T-helper 9 cell (primary cell): ENCODE results near the gene GNRHR.
"Not testable (repeated sequence)": the region's sequence is repeated elsewhere in the genome, so short reads cannot be mapped to it uniquely, and the experiment has no call there.

Experiments
- DNase-seq: peaks from one replicate; pipeline ENCODE4 v3.0.0-alpha.2; 2020
- total RNA-seq, 2 donors: gene quantifications; one replicate each; lab custom pipeline; 2026; lab: John Stamatoyannopoulos, UW

The GNRHR gene
- 0 reads per million in 2 donors for total RNA-seq

- DNase-seq: no peak
Observed at GRCh38 chr4:67754288-67754687, at the start of gene GNRHR. TSS of gene GNRHR (minus strand) at chr4:67754388. CDS start at chr4:67754335, 53 bp downstream.

- no peak for DNase-seq
Observed at GRCh38 chr4:67796810-67797209, 42.6 kb upstream of the GNRHR start.

- DNase-seq: no peak
Observed at GRCh38 chr4:67790721-67791120, 36.5 kb upstream of the GNRHR start.

DNA sequence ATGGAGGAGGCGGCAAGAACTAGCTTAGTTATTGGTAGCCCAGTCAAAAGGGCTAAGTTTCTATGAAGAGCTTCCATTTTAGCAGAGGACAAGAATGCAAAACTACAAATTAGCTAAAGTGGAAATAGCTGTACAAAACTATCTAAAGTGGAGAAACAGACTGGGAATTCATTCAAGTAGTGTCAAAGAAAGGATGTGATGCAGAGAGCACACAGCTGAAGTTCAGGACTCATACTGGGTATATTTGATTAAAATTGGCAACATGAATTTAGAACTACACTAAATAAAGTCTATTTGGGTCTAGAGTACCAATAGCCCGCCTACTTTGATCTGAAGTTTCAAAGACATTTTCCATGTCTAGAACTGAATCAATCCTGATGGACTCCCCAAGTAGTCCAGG is 33.1 kb upstream of the GNRHR start:
- DNase-seq: no peak

- no peak for DNase-seq
Observed at GRCh38 chr4:67785528-67785927, 31.3 kb upstream of the GNRHR start.

GRCh38 chr4:67779631-67780030 is 25.4 kb upstream of the GNRHR start:
- DNase-seq: no peak

DNA sequence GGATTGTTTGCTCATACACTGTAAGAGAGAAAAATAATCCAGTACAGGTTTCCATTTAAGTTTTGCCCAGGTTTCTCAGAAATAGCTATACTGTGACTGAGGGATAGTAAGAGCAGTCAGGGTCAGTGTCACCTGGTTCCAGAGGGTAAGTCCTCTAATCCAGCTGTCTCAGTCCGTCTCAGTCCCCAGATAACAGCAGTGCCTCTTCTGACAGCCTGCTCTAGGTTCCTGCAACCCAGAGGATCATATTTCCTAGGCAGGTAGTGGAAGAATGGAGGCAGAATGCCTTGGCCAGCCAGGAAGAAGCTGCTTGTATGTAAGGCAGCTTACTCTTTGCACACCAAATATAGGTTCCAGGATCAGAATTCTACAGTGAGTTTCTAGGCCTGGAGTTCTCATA is 22.6 kb upstream of the GNRHR start:
- no peak for DNase-seq

- no peak for DNase-seq
Observed at GRCh38 chr4:67770422-67770821, 16.2 kb upstream of the GNRHR start.

DNA sequence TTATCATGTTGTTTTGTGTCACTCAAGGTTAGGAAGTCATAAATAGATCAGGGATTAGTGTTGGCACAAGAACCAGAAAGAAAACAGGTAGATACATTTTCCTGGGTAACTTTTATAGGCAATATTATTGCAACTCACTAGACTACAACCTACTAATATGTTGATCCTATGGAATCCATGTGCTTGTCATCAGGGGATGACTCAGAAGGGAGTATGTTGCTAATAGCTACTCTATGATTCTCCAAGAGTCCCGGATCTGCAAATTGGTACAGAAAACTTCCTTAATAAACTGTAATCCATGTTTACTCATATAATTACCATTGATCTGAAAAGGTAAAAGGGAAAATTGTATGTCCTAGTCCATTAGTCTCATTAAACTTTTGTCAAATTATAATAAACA is 11.7 kb upstream of the GNRHR start:
- DNase-seq: no peak

DNA sequence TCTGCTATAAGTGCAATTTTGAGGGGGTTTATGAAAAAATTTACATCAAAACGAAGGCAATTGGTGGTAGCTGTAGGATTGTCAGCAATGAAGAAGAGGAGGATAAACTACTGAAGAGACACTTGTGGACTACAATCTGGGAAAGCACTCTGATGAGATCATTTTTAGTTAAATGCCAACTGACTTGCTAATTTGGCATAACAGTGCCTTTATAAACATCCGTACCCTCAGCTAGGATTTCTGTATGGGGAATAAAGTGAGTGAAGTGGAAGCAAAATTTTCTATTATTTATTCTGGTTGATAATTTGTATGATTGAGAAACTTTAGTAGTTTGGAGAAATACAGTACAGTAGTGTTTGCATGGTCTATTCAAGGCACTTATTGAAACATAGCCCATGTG is 11.2 kb upstream of the GNRHR start:
- no peak for DNase-seq

GRCh38 chr4:67764183-67764582 is 10.0 kb upstream of the GNRHR start:
- no peak for DNase-seq

DNA sequence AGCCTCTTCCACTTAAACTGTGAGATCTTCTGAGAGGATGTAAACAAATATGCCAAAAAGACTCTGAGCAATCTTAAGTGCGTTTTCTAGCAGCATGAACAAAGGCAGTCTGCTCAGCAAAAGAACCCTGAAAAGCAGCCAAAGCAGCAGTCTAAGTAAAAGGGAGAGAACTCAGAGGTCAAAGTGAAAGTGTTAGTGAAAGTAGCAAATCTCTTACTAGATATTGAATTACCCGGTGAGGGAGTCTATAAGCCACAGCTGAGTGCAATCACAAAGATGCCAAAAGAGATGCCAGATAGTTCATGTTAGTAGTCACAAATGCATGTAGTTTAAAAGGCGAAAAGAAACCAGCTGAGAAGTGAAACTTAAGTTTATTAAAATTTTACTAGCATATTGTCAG is 7.9 kb upstream of the GNRHR start:
- no peak for DNase-seq

- DNase-seq: not testable (repeated sequence)
Observed at GRCh38 chr4:67756991-67757390, 2.8 kb upstream of the GNRHR start.

DNA sequence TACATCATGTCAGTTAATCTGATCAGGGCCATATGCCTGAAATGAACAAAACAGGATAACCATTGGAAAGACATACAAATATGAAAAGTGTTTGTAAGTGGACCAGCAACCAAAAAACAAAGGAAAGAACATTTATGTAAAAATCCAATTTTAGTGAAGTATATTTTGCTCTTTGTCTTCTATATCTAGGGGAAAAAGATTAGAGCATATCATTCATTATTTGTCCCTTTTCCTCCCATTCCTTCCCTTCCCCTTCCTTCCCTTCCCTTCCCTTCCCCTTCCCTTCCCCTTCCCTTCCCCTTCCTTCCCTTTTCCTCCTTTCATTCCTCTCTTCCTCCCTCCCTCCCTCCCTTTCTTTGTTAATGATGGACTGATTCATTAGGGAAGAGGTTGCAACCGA is 1.8 kb upstream of the GNRHR start:
- no peak for DNase-seq

- DNase-seq: no peak
Observed at GRCh38 chr4:67751260-67751659, 2.9 kb downstream of the GNRHR start.

DNA sequence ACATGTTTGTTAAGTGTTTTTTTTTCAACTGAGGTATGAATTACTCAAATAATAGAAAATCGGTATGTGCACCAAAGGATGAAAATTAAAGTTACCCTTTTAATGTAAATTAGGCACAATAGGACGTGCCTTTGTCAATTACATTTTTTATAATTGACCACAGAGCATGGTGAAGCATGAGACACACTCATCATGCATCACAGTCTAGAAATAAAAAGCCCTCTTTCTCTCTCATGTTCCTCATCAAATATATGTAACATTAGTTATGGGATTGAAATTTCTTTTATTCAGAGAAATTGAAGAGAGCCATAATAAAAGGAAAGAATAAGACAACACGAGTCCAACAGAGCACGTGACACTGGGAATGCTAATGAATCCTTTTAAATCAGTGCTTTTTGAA is 3.5 kb downstream of the GNRHR start:
- DNase-seq: no peak

DNA sequence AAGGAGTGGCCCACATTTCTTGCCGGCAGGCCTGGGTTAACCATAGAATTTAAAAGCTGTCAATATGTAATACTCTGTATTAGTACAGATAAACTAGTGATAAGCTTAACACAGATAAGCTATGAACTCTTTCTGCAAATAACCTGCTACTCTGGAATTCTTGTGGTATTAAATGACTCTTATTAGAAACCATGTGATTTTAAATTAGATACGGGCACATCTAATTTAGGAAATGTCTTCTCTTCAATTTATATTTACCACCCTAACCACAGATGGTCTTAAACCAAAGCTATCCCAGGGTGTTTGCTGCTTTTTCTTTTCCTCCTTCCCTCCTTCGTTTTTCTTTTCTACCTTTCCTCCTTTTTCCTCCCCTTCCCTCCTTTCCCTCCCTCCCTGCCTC is 4.9 kb downstream of the GNRHR start:
- DNase-seq: no peak

GRCh38 chr4:67746797-67747495 is 7.2 kb downstream of the GNRHR start:
- no peak for DNase-seq

- DNase-seq: no peak
Observed at GRCh38 chr4:67744561-67745283, 9.5 kb downstream of the GNRHR start.

- no peak for DNase-seq
Observed at GRCh38 chr4:67743194-67743593, 11.0 kb downstream of the GNRHR start.

DNA sequence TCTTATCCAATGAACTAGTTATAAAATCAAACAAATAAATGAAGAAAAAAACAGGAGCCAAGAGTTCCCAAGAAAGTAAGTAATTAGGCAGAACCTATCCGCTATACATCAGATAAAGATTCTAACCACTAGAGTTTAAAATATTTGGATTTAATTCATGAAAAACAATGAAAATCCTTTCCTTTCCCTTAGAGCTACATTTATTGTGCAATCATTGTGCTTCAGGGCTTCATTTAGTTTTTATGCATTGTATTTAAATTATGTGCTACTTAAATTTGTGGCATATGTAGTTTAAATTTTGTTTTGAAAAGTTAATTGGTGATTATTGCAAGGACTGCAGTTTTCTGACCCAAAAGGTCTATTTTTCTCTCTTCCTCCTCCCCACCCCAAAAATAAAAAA is 17.9 kb downstream of the GNRHR start:
- DNase-seq: no peak

DNA sequence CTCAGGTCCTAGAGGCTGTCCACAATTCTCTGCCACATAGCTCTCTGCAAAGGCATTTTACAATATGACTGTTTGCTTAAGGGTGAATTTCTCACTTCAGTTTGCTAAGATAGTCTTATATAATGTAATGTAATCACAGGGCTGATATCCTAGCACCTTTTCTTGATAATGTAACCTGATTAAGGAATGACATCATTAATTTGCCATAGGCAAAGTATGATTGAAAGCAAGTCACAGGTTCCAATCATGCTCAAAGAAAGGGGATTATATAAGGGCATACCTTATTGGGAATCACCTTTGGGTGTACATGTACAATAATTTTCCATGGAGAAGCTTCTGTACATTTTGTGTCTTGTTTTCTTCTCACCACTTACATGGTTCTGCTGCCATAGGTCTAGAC is 18.9 kb downstream of the GNRHR start:
- DNase-seq: no peak

- DNase-seq: not testable (repeated sequence)
Observed at GRCh38 chr4:67730511-67730910, 23.7 kb downstream of the GNRHR start.

GRCh38 chr4:67727124-67727850 is 26.9 kb downstream of the GNRHR start:
- no peak for DNase-seq
